ENCODE results near the gene FLG. TPM values are rescaled to one million over a fixed set of nuclear protein-coding genes. Genes with fewer than 3 reads are reported as not detected.

Gene FLG
- total RNA-seq, 1 experiment from 2014 or later = not detected

- CTCF ChIA-PET = no interaction called here
- POLR2A ChIA-PET = no interaction called here
- ATAC-seq (no peak), DNase-seq (ENCODE audit: low spot score) (no peak)
- H3K36me3 Mint-ChIP-seq = peaks cover 50% of the 10 kb centered on the region
- no peak overlapping the region for H3K4me3 Mint-ChIP-seq
- peaks cover 32% of the 10 kb centered on the region for H3K27me3 Mint-ChIP-seq (ENCODE audit: low read depth)
- TF ChIP-seq, protein P1, sequence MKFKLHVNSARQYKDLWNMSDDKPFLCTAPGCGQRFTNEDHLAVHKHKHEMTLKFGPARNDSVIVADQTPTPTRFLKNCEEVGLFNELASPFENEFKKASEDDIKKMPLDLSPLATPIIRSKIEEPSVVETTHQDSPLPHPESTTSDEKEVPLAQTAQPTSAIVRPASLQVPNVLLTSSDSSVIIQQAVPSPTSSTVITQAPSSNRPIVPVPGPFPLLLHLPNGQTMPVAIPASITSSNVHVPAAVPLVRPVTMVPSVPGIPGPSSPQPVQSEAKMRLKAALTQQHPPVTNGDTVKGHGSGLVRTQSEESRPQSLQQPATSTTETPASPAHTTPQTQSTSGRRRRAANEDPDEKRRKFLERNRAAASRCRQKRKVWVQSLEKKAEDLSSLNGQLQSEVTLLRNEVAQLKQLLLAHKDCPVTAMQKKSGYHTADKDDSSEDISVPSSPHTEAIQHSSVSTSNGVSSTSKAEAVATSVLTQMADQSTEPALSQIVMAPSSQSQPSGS (CRISPR knock-in tag; IDR thresholded peaks at IDR 0.05; ENCODE audit: borderline replicate concordance, low read depth) = no peak
- TF ChIP-seq, protein P2, sequence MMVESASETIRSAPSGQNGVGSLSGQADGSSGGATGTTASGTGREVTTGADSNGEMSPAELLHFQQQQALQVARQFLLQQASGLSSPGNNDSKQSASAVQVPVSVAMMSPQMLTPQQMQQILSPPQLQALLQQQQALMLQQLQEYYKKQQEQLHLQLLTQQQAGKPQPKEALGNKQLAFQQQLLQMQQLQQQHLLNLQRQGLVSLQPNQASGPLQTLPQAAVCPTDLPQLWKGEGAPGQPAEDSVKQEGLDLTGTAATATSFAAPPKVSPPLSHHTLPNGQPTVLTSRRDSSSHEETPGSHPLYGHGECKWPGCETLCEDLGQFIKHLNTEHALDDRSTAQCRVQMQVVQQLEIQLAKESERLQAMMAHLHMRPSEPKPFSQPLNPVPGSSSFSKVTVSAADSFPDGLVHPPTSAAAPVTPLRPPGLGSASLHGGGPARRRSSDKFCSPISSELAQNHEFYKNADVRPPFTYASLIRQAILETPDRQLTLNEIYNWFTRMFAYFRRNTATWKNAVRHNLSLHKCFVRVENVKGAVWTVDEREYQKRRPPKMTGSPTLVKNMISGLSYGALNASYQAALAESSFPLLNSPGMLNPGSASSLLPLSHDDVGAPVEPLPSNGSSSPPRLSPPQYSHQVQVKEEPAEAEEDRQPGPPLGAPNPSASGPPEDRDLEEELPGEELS (CRISPR knock-in tag; IDR thresholded peaks at IDR 0.05) = no peak
- TF ChIP-seq ZNF121 (CRISPR knock-in tag; IDR thresholded peaks at IDR 0.05) (no peak), ZNF423 (CRISPR knock-in tag; IDR thresholded peaks at IDR 0.05) (no peak), IRF1 (CRISPR knock-in tag; IDR thresholded peaks at IDR 0.05) (no peak), ATF1 (CRISPR knock-in tag; IDR thresholded peaks at IDR 0.05) (no peak), ESRRA (CRISPR knock-in tag; IDR thresholded peaks at IDR 0.05; ENCODE audit: borderline replicate concordance) (no peak), AR (CRISPR knock-in tag; IDR thresholded peaks at IDR 0.05) (no peak), CREB1 (CRISPR knock-in tag; IDR thresholded peaks at IDR 0.05) (no peak), EMX1 (CRISPR knock-in tag; IDR thresholded peaks at IDR 0.05) (no peak), TCF7 (CRISPR knock-in tag; IDR thresholded peaks at IDR 0.05; ENCODE audit: low read depth) (no peak), ZNF232 (CRISPR knock-in tag; IDR thresholded peaks at IDR 0.05) (no peak), SMAD4 (CRISPR knock-in tag; IDR thresholded peaks at IDR 0.05) (no peak), JUN (CRISPR knock-in tag; IDR thresholded peaks at IDR 0.05) (no peak), MXD4 (CRISPR knock-in tag; IDR thresholded peaks at IDR 0.05; ENCODE audit: borderline replicate concordance) (no peak)
- TF ChIP-seq, protein P3, sequence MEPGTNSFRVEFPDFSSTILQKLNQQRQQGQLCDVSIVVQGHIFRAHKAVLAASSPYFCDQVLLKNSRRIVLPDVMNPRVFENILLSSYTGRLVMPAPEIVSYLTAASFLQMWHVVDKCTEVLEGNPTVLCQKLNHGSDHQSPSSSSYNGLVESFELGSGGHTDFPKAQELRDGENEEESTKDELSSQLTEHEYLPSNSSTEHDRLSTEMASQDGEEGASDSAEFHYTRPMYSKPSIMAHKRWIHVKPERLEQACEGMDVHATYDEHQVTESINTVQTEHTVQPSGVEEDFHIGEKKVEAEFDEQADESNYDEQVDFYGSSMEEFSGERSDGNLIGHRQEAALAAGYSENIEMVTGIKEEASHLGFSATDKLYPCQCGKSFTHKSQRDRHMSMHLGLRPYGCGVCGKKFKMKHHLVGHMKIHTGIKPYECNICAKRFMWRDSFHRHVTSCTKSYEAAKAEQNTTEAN (CRISPR knock-in tag; IDR thresholded peaks at IDR 0.05) = no peak
- TF ChIP-seq, protein P4, sequence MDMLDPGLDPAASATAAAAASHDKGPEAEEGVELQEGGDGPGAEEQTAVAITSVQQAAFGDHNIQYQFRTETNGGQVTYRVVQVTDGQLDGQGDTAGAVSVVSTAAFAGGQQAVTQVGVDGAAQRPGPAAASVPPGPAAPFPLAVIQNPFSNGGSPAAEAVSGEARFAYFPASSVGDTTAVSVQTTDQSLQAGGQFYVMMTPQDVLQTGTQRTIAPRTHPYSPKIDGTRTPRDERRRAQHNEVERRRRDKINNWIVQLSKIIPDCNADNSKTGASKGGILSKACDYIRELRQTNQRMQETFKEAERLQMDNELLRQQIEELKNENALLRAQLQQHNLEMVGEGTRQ (CRISPR knock-in tag; IDR thresholded peaks at IDR 0.05) = no peak
- TF ChIP-seq, protein P5, sequence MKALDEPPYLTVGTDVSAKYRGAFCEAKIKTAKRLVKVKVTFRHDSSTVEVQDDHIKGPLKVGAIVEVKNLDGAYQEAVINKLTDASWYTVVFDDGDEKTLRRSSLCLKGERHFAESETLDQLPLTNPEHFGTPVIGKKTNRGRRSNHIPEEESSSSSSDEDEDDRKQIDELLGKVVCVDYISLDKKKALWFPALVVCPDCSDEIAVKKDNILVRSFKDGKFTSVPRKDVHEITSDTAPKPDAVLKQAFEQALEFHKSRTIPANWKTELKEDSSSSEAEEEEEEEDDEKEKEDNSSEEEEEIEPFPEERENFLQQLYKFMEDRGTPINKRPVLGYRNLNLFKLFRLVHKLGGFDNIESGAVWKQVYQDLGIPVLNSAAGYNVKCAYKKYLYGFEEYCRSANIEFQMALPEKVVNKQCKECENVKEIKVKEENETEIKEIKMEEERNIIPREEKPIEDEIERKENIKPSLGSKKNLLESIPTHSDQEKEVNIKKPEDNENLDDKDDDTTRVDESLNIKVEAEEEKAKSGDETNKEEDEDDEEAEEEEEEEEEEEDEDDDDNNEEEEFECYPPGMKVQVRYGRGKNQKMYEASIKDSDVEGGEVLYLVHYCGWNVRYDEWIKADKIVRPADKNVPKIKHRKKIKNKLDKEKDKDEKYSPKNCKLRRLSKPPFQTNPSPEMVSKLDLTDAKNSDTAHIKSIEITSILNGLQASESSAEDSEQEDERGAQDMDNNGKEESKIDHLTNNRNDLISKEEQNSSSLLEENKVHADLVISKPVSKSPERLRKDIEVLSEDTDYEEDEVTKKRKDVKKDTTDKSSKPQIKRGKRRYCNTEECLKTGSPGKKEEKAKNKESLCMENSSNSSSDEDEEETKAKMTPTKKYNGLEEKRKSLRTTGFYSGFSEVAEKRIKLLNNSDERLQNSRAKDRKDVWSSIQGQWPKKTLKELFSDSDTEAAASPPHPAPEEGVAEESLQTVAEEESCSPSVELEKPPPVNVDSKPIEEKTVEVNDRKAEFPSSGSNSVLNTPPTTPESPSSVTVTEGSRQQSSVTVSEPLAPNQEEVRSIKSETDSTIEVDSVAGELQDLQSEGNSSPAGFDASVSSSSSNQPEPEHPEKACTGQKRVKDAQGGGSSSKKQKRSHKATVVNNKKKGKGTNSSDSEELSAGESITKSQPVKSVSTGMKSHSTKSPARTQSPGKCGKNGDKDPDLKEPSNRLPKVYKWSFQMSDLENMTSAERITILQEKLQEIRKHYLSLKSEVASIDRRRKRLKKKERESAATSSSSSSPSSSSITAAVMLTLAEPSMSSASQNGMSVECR (CRISPR knock-in tag; IDR thresholded peaks at IDR 0.05; ENCODE audit: borderline replicate concordance) = no peak
- TF ChIP-seq, protein P6, sequence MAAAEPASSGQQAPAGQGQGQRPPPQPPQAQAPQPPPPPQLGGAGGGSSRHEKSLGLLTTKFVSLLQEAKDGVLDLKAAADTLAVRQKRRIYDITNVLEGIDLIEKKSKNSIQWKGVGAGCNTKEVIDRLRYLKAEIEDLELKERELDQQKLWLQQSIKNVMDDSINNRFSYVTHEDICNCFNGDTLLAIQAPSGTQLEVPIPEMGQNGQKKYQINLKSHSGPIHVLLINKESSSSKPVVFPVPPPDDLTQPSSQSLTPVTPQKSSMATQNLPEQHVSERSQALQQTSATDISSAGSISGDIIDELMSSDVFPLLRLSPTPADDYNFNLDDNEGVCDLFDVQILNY (CRISPR knock-in tag; IDR thresholded peaks at IDR 0.05) = no peak
- H3K4me1 Mint-ChIP-seq = no peaks in the 10 kb centered on the region
- no peak overlapping the region for H3K27ac Mint-ChIP-seq
- H3K9me3 Mint-ChIP-seq = peaks cover 33% of the 10 kb centered on the region
Measured at GRCh38 chr1:152356736-152357135, 31.7 kb upstream of the FLG start.

Measured in WTC11 (cell line).